ENCODE measurements around the gene GBE1. TPM values are rescaled to one million over a fixed set of nuclear protein-coding genes. Genes with fewer than 3 reads are reported as not detected.

GBE1 gene
- total RNA-seq, 3 donors from 2014 or later: 34.4 to 148 (median 49.8) TPM

DNA sequence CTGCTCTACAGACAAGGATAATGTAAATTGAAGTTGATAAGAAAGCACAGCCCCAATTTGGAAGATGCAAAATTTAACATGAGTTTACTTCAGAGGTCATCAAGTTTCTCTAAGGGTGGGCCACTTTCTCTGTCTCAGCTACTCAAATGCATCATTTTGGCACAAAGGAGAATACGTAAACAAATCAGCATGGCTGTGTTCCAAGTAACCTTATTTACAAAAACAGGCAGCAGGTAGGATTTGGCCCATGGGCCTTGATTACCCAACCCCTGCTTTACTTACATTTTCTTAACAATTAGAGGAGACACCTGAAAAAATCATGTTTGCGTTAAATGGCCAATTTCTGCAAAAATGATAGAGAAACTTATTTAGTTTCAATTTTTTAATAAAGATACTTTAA, 181.7 kb downstream of the GBE1 start:
- no peaks in the 10 kb centered on the region for H3K4me1 ChIP-seq
- H3K36me3 ChIP-seq: no peaks in the 10 kb centered on the region
- H3K27ac ChIP-seq: no peak overlapping the region
- no peak for DNase-seq (ENCODE audit: low spot score in 2 of 2)
- TF ChIP-seq POLR2A (IDR thresholded peaks at IDR 0.05): no peak
- TF ChIP-seq, protein P1, sequence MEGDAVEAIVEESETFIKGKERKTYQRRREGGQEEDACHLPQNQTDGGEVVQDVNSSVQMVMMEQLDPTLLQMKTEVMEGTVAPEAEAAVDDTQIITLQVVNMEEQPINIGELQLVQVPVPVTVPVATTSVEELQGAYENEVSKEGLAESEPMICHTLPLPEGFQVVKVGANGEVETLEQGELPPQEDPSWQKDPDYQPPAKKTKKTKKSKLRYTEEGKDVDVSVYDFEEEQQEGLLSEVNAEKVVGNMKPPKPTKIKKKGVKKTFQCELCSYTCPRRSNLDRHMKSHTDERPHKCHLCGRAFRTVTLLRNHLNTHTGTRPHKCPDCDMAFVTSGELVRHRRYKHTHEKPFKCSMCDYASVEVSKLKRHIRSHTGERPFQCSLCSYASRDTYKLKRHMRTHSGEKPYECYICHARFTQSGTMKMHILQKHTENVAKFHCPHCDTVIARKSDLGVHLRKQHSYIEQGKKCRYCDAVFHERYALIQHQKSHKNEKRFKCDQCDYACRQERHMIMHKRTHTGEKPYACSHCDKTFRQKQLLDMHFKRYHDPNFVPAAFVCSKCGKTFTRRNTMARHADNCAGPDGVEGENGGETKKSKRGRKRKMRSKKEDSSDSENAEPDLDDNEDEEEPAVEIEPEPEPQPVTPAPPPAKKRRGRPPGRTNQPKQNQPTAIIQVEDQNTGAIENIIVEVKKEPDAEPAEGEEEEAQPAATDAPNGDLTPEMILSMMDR (IDR thresholded peaks at IDR 0.05): no peak
- intact Hi-C loops (cut with DNase I; ENCODE audit: low total_unique reads): no loop called here
- no peaks in the 10 kb centered on the region for H3K27me3 ChIP-seq
- no peaks in the 10 kb centered on the region for H3K9me3 ChIP-seq
- no peak overlapping the region for H3K4me3 ChIP-seq

DNA sequence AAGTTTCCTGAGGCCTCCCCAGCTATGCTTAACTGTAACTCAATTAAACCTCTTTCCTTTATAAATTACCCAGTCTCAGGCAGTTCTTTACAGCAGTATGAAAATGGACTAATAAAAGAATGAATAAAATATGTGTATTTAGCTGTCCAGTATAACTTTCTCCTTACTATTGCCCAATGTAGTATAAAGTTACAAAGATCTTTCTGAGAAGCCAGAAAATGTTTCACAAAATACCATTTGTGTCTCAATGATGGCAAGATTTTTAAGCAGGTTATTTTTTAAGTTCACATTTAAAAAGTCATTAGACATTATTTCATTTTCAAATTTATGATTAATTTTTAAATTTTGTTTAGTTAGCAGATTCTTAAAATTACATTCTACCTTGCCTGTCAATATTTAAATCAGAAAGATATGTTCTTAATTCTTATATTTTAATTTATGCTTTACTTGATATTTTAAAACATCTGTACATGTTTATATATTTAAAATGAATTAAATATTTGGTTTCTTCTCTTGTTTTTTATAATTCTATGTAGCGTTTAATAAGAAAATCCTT, 189.2 kb downstream of the GBE1 start:
- intact Hi-C loops (cut with DNase I; ENCODE audit: low total_unique reads): no loop called here

DNA sequence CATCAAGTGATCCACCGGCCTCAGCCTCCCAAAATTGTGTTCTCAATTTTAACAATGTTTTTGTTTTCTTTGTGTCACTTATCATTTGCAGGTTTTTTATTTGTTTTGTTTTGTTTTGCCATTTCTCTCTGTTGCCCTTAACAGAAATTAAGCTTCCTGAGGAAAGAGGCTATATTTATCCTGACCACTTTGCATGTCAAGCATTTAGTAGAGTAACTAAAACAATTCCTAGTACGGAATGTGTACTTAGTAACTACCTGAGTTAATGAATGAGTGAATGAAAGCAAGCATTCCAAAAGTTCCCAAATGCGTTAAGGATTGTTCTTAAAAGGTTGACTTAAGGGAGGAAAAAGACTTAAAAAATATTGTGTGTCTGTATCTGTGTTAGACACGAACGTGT, 193.1 kb downstream of the GBE1 start:
- TF ChIP-seq, protein P1 (IDR thresholded peaks at IDR 0.05): no peak
- TF ChIP-seq POLR2AphosphoS5 (IDR thresholded peaks at IDR 0.05) (no peak), POLR2A (IDR thresholded peaks at IDR 0.05) (no peak)
- Histone ChIP-seq H3K27me3 (no peaks in the 10 kb centered on the region), H3K36me3 (peaks cover 5% of the 10 kb centered on the region), H3K27ac (no peak overlapping the region), H3K9me3 (no peaks in the 10 kb centered on the region), H3K4me1 (no peaks in the 10 kb centered on the region), H3K4me3 (no peak overlapping the region)
- intact Hi-C loops (cut with DNase I; ENCODE audit: low total_unique reads): no loop called here
- no peak for DNase-seq (ENCODE audit: low spot score in 2 of 2)

More for the DNA sequence above, 189.2 kb downstream of the GBE1 start:
- DNase-seq (ENCODE audit: low spot score in 2 of 2): no peak
- Histone ChIP-seq H3K4me3 (no peak overlapping the region), H3K27ac (no peak overlapping the region), H3K4me1 (no peaks in the 10 kb centered on the region), H3K36me3 (no peaks in the 10 kb centered on the region), H3K9me3 (no peaks in the 10 kb centered on the region), H3K27me3 (no peaks in the 10 kb centered on the region)
- TF ChIP-seq, protein P1 (IDR thresholded peaks at IDR 0.05): no peak
- no peak for TF ChIP-seq POLR2AphosphoS5 (IDR thresholded peaks at IDR 0.05)
- no peak for TF ChIP-seq POLR2A (IDR thresholded peaks at IDR 0.05)

DNA sequence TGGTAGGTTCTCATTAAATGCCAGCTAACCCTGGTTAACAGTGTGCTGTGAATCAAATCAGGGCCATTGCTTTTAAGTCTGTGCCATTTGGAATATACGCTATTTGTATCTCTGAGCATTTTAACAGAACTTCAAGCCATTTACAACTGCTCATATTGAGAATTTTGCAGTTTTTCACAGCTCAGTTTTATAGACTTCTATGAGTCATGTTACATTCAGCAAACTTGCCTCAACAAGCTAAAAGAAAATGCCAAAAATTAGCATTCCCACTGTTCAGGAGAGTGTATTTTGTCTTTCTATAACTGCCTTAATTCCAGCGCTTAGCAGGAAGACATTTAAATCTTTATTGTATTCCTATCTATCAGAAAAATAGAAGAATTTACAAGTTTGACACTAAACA, 196.4 kb downstream of the GBE1 start:
- Histone ChIP-seq H3K27ac (no peak overlapping the region), H3K4me1 (no peaks in the 10 kb centered on the region), H3K36me3 (peaks cover 5% of the 10 kb centered on the region), H3K4me3 (no peak overlapping the region), H3K27me3 (no peaks in the 10 kb centered on the region), H3K9me3 (no peaks in the 10 kb centered on the region)
- intact Hi-C loops (cut with DNase I; ENCODE audit: low total_unique reads): no loop called here
- DNase-seq (ENCODE audit: low spot score in 2 of 2): no peak
- TF ChIP-seq POLR2AphosphoS5 (IDR thresholded peaks at IDR 0.05): no peak
- TF ChIP-seq, protein P1 (IDR thresholded peaks at IDR 0.05): no peak
- TF ChIP-seq POLR2A (IDR thresholded peaks at IDR 0.05): no peak

DNA sequence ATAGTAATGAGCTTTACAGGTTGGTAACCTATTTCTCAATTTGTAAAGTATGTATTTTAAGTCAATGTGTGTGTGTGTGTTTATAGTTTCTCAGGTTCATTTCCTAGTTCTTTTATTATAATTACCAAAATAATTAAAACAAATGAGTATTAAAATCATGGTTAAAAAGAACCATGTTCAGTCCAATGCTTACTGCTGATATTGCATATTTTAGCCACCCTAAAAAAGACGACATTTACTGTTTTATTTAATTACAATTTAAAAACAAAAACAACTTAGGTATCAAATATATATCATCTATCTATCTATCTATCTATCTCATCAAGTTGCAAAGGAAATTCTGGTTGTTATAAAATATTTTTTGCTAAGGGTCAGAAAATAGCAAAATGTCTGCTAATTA, 203.3 kb downstream of the GBE1 start:
- H3K4me1 ChIP-seq: no peaks in the 10 kb centered on the region
- H3K27ac ChIP-seq: no peak overlapping the region
- H3K4me3 ChIP-seq: no peak overlapping the region
- no peaks in the 10 kb centered on the region for H3K9me3 ChIP-seq
- no peaks in the 10 kb centered on the region for H3K36me3 ChIP-seq
- no peaks in the 10 kb centered on the region for H3K27me3 ChIP-seq
- intact Hi-C loops (cut with DNase I; ENCODE audit: low total_unique reads): no loop called here
- TF ChIP-seq, protein P1 (IDR thresholded peaks at IDR 0.05): no peak
- TF ChIP-seq POLR2AphosphoS5 (IDR thresholded peaks at IDR 0.05) (no peak), POLR2A (IDR thresholded peaks at IDR 0.05) (no peak)
- no peak for DNase-seq (ENCODE audit: low spot score in 2 of 2)

Data from breast epithelium (tissue), 4 donors.